ENCODE data around the gene SETD7.

Gene SETD7

GRCh38 chr4:139523076-139523475 is 32.9 kb downstream of the SETD7 start:
- H3K27ac ChIP-seq (ENCODE audit: low read length): no peak overlapping the region
- H3K9me3 ChIP-seq (ENCODE audit: control insufficient read depth, low read depth, low read length): no peaks in the 10 kb centered on the region
- H3K4me1 ChIP-seq (ENCODE audit: control insufficient read depth, low read depth, low read length): no peaks in the 10 kb centered on the region
- H3K27me3 ChIP-seq (ENCODE audit: control insufficient read depth, insufficient read depth, low read length): no peaks in the 10 kb centered on the region
- H3K9ac ChIP-seq (ENCODE audit: low read length): no peak overlapping the region
- no peak overlapping the region for H3K4me3 ChIP-seq (ENCODE audit: low read length)
- no peaks in the 10 kb centered on the region for H3K36me3 ChIP-seq (ENCODE audit: control insufficient read depth, low read depth, low read length)

GRCh38 chr4:139522457-139522856 is 33.6 kb downstream of the SETD7 start:
- no peaks in the 10 kb centered on the region for H3K9me3 ChIP-seq (ENCODE audit: control insufficient read depth, low read depth, low read length)
- H3K27me3 ChIP-seq (ENCODE audit: control insufficient read depth, insufficient read depth, low read length): no peaks in the 10 kb centered on the region
- no peaks in the 10 kb centered on the region for H3K36me3 ChIP-seq (ENCODE audit: control insufficient read depth, low read depth, low read length)
- H3K9ac ChIP-seq (ENCODE audit: low read length): no peak overlapping the region
- H3K4me1 ChIP-seq (ENCODE audit: control insufficient read depth, low read depth, low read length): no peaks in the 10 kb centered on the region
- H3K27ac ChIP-seq (ENCODE audit: low read length): no peak overlapping the region
- no peak overlapping the region for H3K4me3 ChIP-seq (ENCODE audit: low read length)

- Histone ChIP-seq H3K4me3 (ENCODE audit: low read length) (no peak overlapping the region), H3K4me1 (ENCODE audit: control insufficient read depth, low read depth, low read length) (no peaks in the 10 kb centered on the region), H3K36me3 (ENCODE audit: control insufficient read depth, low read depth, low read length) (no peaks in the 10 kb centered on the region), H3K27ac (ENCODE audit: low read length) (no peak overlapping the region), H3K27me3 (ENCODE audit: control insufficient read depth, insufficient read depth, low read length) (no peaks in the 10 kb centered on the region), H3K9ac (ENCODE audit: low read length) (no peak overlapping the region), H3K9me3 (ENCODE audit: control insufficient read depth, low read depth, low read length) (no peaks in the 10 kb centered on the region)
These were observed 34.1 kb downstream of the SETD7 start for GRCh38 chr4:139521754-139522401.

GRCh38 chr4:139515531-139515958 is 40.5 kb downstream of the SETD7 start:
- H3K9ac ChIP-seq (ENCODE audit: low read length): no peak overlapping the region
- no peaks in the 10 kb centered on the region for H3K4me1 ChIP-seq (ENCODE audit: control insufficient read depth, low read depth, low read length)
- H3K27me3 ChIP-seq (ENCODE audit: control insufficient read depth, insufficient read depth, low read length): no peaks in the 10 kb centered on the region
- no peak overlapping the region for H3K27ac ChIP-seq (ENCODE audit: low read length)
- H3K36me3 ChIP-seq (ENCODE audit: control insufficient read depth, low read depth, low read length): no peaks in the 10 kb centered on the region
- no peaks in the 10 kb centered on the region for H3K9me3 ChIP-seq (ENCODE audit: control insufficient read depth, low read depth, low read length)
- no peak overlapping the region for H3K4me3 ChIP-seq (ENCODE audit: low read length)

- Histone ChIP-seq H3K4me3 (ENCODE audit: low read length) (no peak overlapping the region), H3K27me3 (ENCODE audit: control insufficient read depth, insufficient read depth, low read length) (no peaks in the 10 kb centered on the region), H3K9ac (ENCODE audit: low read length) (no peak overlapping the region), H3K4me1 (ENCODE audit: control insufficient read depth, low read depth, low read length) (no peaks in the 10 kb centered on the region), H3K9me3 (ENCODE audit: control insufficient read depth, low read depth, low read length) (no peaks in the 10 kb centered on the region), H3K36me3 (ENCODE audit: control insufficient read depth, low read depth, low read length) (no peaks in the 10 kb centered on the region), H3K27ac (ENCODE audit: low read length) (no peak overlapping the region)
These were observed 41.5 kb downstream of the SETD7 start for GRCh38 chr4:139514382-139515059.

GRCh38 chr4:139511320-139511719 is 44.7 kb downstream of the SETD7 start:
- no peak overlapping the region for H3K27ac ChIP-seq (ENCODE audit: low read length)
- H3K9ac ChIP-seq (ENCODE audit: low read length): no peak overlapping the region
- no peaks in the 10 kb centered on the region for H3K4me1 ChIP-seq (ENCODE audit: control insufficient read depth, low read depth, low read length)
- H3K9me3 ChIP-seq (ENCODE audit: control insufficient read depth, low read depth, low read length): no peaks in the 10 kb centered on the region
- H3K36me3 ChIP-seq (ENCODE audit: control insufficient read depth, low read depth, low read length): no peaks in the 10 kb centered on the region
- no peaks in the 10 kb centered on the region for H3K27me3 ChIP-seq (ENCODE audit: control insufficient read depth, insufficient read depth, low read length)
- H3K4me3 ChIP-seq (ENCODE audit: low read length): no peak overlapping the region

- H3K4me3 ChIP-seq (ENCODE audit: low read length): no peak overlapping the region
- H3K27me3 ChIP-seq (ENCODE audit: control insufficient read depth, insufficient read depth, low read length): no peaks in the 10 kb centered on the region
- no peaks in the 10 kb centered on the region for H3K36me3 ChIP-seq (ENCODE audit: control insufficient read depth, low read depth, low read length)
- no peaks in the 10 kb centered on the region for H3K9me3 ChIP-seq (ENCODE audit: control insufficient read depth, low read depth, low read length)
- no peak overlapping the region for H3K27ac ChIP-seq (ENCODE audit: low read length)
- no peaks in the 10 kb centered on the region for H3K4me1 ChIP-seq (ENCODE audit: control insufficient read depth, low read depth, low read length)
- H3K9ac ChIP-seq (ENCODE audit: low read length): no peak overlapping the region
These were observed 46.1 kb downstream of the SETD7 start for GRCh38 chr4:139509727-139510410.

GRCh38 chr4:139508581-139509237 is 47.3 kb downstream of the SETD7 start:
- H3K9ac ChIP-seq (ENCODE audit: low read length): no peak overlapping the region
- no peaks in the 10 kb centered on the region for H3K4me1 ChIP-seq (ENCODE audit: control insufficient read depth, low read depth, low read length)
- no peak overlapping the region for H3K27ac ChIP-seq (ENCODE audit: low read length)
- H3K9me3 ChIP-seq (ENCODE audit: control insufficient read depth, low read depth, low read length): no peaks in the 10 kb centered on the region
- H3K36me3 ChIP-seq (ENCODE audit: control insufficient read depth, low read depth, low read length): no peaks in the 10 kb centered on the region
- H3K27me3 ChIP-seq (ENCODE audit: control insufficient read depth, insufficient read depth, low read length): no peaks in the 10 kb centered on the region
- no peak overlapping the region for H3K4me3 ChIP-seq (ENCODE audit: low read length)

GRCh38 chr4:139506774-139507173 is 49.2 kb downstream of the SETD7 start:
- no peaks in the 10 kb centered on the region for H3K4me1 ChIP-seq (ENCODE audit: control insufficient read depth, low read depth, low read length)
- H3K4me3 ChIP-seq (ENCODE audit: low read length): no peak overlapping the region
- no peak overlapping the region for H3K27ac ChIP-seq (ENCODE audit: low read length)
- no peaks in the 10 kb centered on the region for H3K9me3 ChIP-seq (ENCODE audit: control insufficient read depth, low read depth, low read length)
- no peak overlapping the region for H3K9ac ChIP-seq (ENCODE audit: low read length)
- no peaks in the 10 kb centered on the region for H3K36me3 ChIP-seq (ENCODE audit: control insufficient read depth, low read depth, low read length)
- no peaks in the 10 kb centered on the region for H3K27me3 ChIP-seq (ENCODE audit: control insufficient read depth, insufficient read depth, low read length)

GRCh38 chr4:139503622-139504166 is 52.3 kb downstream of the SETD7 start:
- Histone ChIP-seq H3K27ac (ENCODE audit: low read length) (no peak overlapping the region), H3K4me1 (ENCODE audit: control insufficient read depth, low read depth, low read length) (no peaks in the 10 kb centered on the region), H3K36me3 (ENCODE audit: control insufficient read depth, low read depth, low read length) (no peaks in the 10 kb centered on the region), H3K27me3 (ENCODE audit: control insufficient read depth, insufficient read depth, low read length) (no peaks in the 10 kb centered on the region), H3K9me3 (ENCODE audit: control insufficient read depth, low read depth, low read length) (no peaks in the 10 kb centered on the region), H3K4me3 (ENCODE audit: low read length) (no peak overlapping the region), H3K9ac (ENCODE audit: low read length) (no peak overlapping the region)

Data from iPS-18a (cell line).